HG03175 (cell line): ENCODE results near the gene HOXA5.

Source experiments
- ATAC-seq: cut with Tn5 transposase; IDR thresholded peaks from one replicate; pipeline ENCODE4 v1.9.1; 2021; ENCODE audit warnings: mild to moderate bottlenecking, moderate library complexity; ENCODE audit not compliant: unreplicated experiment

HOXA5 gene

DNA sequence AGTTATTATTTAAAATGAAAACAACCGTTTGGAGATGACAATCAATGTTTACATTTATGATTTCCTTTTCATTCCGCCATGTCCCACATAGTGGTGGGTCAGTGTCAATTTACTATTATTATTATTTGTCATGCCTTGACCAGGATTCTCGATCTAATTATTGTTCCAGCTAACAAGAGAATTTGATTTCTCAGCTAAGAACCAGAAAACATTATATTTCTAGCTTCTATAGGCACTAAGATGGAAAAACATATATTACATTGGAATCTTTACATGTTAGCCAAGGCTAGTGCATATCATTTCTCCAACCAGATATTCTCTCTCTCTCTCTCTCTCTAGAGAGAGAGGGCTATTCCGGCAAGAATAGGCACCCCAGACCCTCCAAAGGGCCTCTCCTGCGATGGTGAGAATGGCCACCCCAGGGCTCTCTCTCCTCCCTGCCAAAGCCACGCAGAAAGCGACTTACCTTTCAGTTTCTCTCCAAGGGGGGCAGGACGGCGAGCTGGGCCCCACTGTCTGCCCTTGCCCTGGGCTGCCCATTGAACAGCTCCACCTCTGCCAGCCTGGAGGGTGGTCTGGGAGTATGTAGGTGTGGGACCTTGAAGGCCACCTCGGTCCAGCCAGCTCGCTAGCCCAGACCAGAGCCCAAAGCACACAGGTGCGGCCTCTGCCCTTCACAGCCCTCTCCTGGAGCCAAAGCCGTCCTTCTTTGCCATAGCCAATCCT is 6.5 kb upstream of the HOXA5 start:
- no peak for ATAC-seq

DNA sequence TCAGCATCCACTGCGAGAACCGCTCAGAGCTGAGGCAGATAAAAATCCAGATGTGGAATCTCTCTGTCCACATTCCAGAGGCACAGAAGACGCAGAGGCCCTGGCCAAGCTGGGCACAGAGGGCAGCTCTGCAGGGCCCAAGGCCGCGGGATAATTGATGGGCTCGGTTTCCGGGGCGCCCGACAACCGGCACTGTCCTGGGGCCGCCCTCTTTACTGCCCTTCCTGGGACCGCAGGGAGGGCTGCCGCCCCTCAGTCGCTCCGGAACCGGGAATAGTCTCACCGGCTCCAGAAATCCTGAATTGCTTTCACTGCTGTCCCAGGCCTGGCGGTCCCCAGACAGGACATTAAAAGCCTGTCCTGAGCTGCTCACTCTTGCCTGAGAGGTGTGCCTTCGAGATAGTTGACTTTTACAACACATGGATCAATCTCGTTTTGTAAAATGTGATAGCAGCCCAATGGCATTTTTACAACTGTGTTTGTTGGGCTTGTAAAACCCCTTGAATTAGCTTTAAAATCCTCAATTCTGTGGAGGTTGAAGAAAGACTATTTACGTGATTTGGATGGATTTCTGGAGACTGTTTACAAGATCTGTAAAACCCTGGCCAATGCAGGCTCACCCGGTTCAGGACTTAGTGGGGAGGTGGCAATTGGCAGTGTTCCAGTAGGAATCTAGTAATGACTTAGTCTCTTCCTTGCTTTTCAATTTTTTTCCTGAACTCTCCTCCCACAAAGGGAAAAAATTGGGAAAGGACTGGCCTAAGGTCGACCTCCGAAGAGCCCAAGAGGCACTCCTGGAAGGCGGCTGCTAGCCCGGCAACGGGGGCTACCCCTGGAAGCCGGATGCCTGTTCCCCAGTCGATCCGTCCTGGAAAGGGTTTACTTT is 5.5 kb upstream of the HOXA5 start:
- ATAC-seq = no peak

GRCh38 chr7:27148031-27148755 is 4.7 kb upstream of the HOXA5 start:
- ATAC-seq = no peak

DNA sequence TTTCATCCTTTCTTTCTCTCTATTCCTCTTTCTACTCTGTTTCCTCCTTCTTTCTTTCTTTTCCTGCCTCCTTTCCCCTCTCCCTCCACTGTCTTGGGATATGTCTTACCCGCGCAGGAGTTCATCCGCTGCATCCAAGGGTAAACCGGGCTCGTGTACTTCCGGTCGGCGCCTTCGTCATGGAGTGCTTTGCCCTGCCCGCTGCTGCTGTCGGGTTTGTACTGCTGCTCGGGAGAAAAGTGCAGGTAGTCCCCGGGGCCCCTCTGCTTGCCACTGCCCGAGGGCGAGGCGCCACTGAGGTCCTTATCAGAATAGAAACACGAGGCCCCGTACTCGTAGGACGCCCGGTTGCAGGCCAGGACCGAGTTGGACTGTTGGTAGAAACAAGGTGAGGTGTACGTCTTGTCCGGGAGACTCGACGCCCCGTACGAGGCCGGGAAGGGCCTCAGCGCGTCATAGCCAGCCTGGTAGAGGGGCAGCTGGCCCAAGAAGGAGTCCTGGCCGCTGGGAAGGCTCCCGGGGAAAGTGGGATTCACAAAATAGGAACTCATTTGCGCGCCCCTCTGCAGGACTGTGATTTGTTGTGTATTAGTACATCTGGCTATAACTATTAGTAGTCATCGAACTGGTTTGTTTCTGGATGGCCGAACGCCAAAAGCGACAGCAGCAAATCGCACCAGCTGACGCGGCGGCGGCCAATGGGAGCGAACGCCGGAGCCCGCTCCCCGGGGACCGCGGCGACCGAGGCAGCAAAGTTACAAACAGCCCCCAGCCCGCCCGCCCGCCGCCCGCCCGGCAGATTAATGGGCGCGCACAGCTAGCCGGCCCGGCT is 3.9 kb upstream of the HOXA5 start, which contains the start of gene HOXA6:
HOXA6 (minus strand) TSS at position 576 of the 832 bp plus-strand sequence; CDS start at position 551, 25 bp downstream.
- ATAC-seq = no peak

DNA sequence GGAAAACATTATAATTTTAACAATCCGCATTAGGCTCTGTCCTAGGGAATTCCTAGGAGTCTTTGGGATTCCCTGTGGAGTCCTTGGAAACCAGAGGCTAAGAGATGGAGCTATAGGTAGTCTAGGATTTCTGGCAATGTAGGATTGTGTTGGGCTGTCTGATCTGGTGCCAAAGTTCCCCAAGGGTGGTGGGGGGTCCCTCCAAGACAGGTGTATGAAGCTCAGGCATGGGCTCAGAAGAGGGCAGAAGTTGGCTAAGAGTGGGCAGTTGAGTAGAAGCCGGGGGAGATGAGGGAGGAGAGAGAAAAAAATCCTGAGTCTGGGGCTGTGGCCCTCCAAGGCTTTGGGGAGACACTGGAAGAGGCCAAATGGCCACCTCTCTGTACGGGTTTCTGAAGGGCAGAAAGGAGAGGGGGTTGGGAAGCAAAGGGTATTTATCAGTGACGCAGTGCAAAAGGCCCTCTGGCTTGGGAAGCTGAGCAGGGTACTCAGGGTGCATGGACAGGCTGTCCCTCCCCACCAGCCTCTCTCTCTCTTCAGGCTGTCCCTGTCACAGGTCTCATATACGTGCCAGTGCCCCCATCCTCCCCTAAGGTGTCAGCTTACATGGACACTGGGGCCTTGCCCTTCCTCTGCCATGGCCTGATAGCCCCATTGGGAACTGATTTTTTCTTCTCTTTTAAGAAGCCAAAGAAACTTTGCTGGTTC is 3.2 kb upstream of the HOXA5 start:
- ATAC-seq = no peak

GRCh38 chr7:27145914-27146412 is 2.5 kb upstream of the HOXA5 start:
- no peak for ATAC-seq

DNA sequence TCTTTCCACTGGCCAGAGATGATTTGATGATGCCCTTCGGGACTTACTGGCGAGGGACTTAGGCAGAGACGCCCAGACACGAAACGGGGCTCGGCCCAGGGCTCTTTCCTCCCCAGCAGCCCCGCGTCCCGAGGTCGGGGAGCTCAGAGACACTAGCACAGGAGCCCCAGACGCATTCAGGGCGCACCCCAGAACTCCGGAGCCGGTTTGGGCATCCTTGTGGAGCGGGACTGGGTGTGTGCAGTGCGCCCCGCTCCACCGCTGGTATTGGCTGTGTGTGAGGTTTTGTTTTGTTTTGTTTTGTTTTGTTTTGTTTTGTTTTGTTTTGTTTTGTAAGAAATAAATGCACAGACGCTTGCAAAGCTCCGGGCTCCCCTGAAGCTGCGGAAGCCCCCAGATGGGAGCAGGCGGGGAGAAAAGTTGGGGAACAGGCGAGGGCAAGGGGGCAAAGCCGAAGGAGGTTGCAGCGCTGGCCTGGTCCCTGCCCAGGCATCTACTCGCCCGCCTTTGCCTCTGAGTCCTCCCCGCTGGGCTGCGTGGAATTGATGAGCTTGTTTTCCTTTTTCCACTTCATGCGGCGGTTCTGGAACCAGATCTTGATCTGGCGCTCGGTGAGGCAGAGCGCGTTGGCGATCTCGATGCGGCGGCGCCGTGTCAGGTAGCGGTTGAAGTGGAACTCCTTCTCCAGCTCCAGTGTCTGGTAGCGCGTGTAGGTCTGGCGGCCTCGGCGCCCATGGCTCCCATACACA is 1.9 kb upstream of the HOXA5 start:
- ATAC-seq = no peak

GRCh38 chr7:27144781-27145164 is 1.3 kb upstream of the HOXA5 start:
- ATAC-seq = no peak

- no peak for ATAC-seq
These were observed 684 bp upstream of the HOXA5 start for GRCh38 chr7:27143950-27144780.

GRCh38 chr7:27142580-27143022 is 880 bp downstream of the HOXA5 start:
- no peak for ATAC-seq

GRCh38 chr7:27141923-27142579 is 1.4 kb downstream of the HOXA5 start:
- ATAC-seq = no peak

- ATAC-seq = no peak
These were observed 2.2 kb downstream of the HOXA5 start for GRCh38 chr7:27141137-27141922.

DNA sequence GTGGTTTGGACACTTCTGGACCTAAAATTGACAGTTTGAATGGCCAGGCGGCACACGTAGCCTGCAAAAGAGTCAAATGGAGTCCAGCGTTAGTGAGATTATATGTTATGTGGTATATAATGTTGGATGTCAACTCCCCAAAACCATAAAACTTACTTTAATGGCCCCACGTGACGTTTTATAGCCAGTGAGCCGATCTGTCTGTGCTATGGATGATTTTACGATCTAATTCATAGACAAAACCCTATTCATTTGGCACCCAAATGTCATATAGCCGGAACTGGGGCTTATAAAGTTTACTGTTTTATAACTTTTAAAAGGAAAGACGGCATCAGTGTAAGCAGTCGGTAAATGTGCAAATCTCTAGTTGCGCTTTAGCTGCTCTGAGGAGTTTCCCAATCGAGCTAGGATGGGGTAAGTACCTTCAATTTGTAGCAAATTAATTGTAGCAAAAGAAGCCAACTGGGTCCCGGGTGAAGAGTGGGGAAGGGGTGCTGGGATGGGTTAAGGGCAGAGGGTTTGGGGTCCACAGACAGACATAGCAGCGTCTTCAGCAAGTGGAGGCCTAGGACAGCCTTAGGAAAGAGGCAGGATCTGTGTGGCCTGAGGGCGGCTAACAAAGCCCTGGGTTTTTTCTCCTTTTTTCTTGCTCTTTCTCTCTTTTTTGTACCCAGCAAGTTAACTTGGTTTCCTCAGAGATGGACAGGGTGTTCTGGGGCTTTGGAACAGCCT is 3.2 kb downstream of the HOXA5 start:
- no peak for ATAC-seq

- ATAC-seq = no peak
These were observed 4.0 kb downstream of the HOXA5 start for GRCh38 chr7:27139334-27140125.

DNA sequence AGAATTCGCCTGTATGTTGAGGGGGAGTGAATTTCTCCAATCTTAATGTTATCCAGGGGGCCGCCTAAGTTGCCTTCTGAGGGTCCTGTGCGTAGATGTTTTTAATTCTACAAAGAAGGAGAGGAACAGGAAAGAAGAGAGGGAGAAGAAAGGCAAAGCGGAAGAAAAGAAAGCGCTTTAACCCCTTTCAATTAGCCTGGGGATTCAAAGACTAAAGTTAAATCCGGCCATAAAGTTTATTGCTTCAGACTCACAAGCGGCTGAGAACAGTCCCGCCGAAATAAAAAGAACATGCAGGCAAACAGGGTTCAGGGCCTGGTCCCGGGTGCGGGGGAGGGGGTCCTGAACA is 4.5 kb downstream of the HOXA5 start:
- no peak for ATAC-seq
